Vagina (tissue), 2 donors: ENCODE data around the gene FIBCD1. TPM values are rescaled to one million over a fixed set of nuclear protein-coding genes. Genes with fewer than 3 reads are reported as not detected.

ENCODE experiments used
- DNase-seq, 2 donors: peaks; one replicate each; pipeline ENCODE4 v3.0.0-alpha.2; 2017; ENCODE audit errors: extremely low spot score in 2 of 2
- H3K27ac ChIP-seq: fragments of 200-600 bp; sonication (generic); one replicate; pipeline ENCODE4 v1.5.1; 2019
- H3K27me3 ChIP-seq: fragments of 200-600 bp; sonication (generic); one replicate; pipeline ENCODE4 v1.5.1; 2019
- H3K36me3 ChIP-seq, 2 donors: fragments of 200-600 bp; sonication (generic); one replicate each; pipeline ENCODE4 v1.5.1; 2017 to 2019
- H3K4me1 ChIP-seq: fragments of 200-600 bp; sonication (generic); one replicate; pipeline ENCODE4 v1.5.1; 2019
- H3K4me3 ChIP-seq, 2 donors: fragments of 200-600 bp; sonication (generic); 1 replicate in 1 of 2; 2 replicates in 1 of 2; pipeline ENCODE4 v1.5.1; 2016 to 2019
- H3K9me3 ChIP-seq: fragments of 200-600 bp; sonication (generic); one replicate; pipeline ENCODE4 v1.5.1; 2019
- CTCF ChIP-seq, 3 experiments: fragments of 450-650 bp in 2 of 3; fragments of 200-600 bp in 1 of 3; sonication (generic) in 1 of 3; IDR thresholded peaks; one replicate each; pipeline ENCODE4 v1.5.1; 2017 to 2019; ENCODE audit warnings: antibody characterized with exemption in 3 of 3, mild to moderate bottlenecking in 2 of 3, moderate library complexity in 2 of 3
- POLR2A ChIP-seq, 2 donors: fragments of 450-650 bp; IDR thresholded peaks; one replicate each; pipeline ENCODE4 v1.6.1; 2017; ENCODE audit warnings: antibody characterized with exemption in 2 of 2, mild to moderate bottlenecking in 2 of 2, moderate library complexity in 2 of 2
- POLR2AphosphoS5 ChIP-seq, 2 donors: sonication (generic); formaldehyde crosslinking; IDR thresholded peaks; one replicate each; pipeline ENCODE4 v1.9.0; 2017; ENCODE audit warnings: antibody characterized with exemption in 2 of 2, mild to moderate bottlenecking in 2 of 2, low read depth in 1 of 2; ENCODE audit not compliant: insufficient read depth in 1 of 2
- intact Hi-C: fragments of 100-400 bp; cut with DNase I; formaldehyde crosslinking; loops from one replicate; pipeline ENCODE4 v1.15.1; 2023
- total RNA-seq: library from RNA; depleted of rRNA; stranded (reverse); fragments of >200 nt; gene quantifications from one replicate; pipeline ENCODE4 v1.2.3, GENCODE V29; 2016

Gene FIBCD1
- total RNA-seq, 1 donor from 2014 or later, result not detected

DNA sequence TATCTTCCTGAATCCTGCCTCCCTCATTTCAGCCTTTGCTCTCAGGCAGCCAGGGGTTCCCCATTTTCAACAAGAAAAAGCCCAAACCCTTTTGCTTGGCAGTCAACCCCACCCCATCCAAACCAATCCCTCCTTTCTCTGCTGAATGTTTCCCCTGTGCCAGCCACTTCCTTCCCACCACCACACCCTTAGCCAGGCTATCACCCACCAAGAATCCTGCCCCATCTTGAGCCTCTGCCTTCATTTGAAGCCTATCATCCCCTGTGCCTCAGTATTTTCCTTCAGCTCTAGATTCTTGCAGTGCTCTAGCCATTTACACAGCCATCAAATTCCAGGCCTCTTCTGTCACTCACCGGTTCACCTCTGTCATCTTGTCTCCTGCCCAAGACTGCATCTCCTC lies 15.3 kb upstream of the FIBCD1 start:
- H3K27ac ChIP-seq, result no peak overlapping the region
- intact Hi-C loops, result no loop called here
- peaks cover 3% of the 10 kb centered on the region for H3K9me3 ChIP-seq
- no peak for DNase-seq
- TF ChIP-seq POLR2AphosphoS5 (IDR thresholded peaks at IDR 0.05; ENCODE audit: insufficient read depth in 1 of 2, low read depth in 1 of 2), result no peak
- no peak for TF ChIP-seq POLR2A (IDR thresholded peaks at IDR 0.05)
- TF ChIP-seq CTCF (IDR thresholded peaks at IDR 0.05), result no peak
- no peaks in the 10 kb centered on the region for H3K4me1 ChIP-seq
- H3K4me3 ChIP-seq, result no peak overlapping the region
- H3K27me3 ChIP-seq, result no peaks in the 10 kb centered on the region
- no peaks in the 10 kb centered on the region for H3K36me3 ChIP-seq

GRCh38 chr9:130952065-130952762 lies 13.2 kb upstream of the FIBCD1 start:
- Histone ChIP-seq H3K9me3 (peaks cover 3% of the 10 kb centered on the region), H3K27ac (no peak overlapping the region), H3K4me3 (no peak overlapping the region), H3K4me1 (no peaks in the 10 kb centered on the region), H3K36me3 (no peaks in the 10 kb centered on the region), H3K27me3 (no peaks in the 10 kb centered on the region)
- DNase-seq, result no peak
- TF ChIP-seq POLR2A (IDR thresholded peaks at IDR 0.05) (no peak), POLR2AphosphoS5 (IDR thresholded peaks at IDR 0.05; ENCODE audit: insufficient read depth in 1 of 2, low read depth in 1 of 2) (no peak), CTCF (IDR thresholded peaks at IDR 0.05) (no peak)
- intact Hi-C loops, result no loop called here

GRCh38 chr9:130950039-130950311 lies 10.9 kb upstream of the FIBCD1 start:
- no peak for TF ChIP-seq CTCF (IDR thresholded peaks at IDR 0.05)
- TF ChIP-seq POLR2AphosphoS5 (IDR thresholded peaks at IDR 0.05; ENCODE audit: insufficient read depth in 1 of 2, low read depth in 1 of 2), result no peak
- TF ChIP-seq POLR2A (IDR thresholded peaks at IDR 0.05), result no peak
- Histone ChIP-seq H3K27me3 (no peaks in the 10 kb centered on the region), H3K36me3 (no peaks in the 10 kb centered on the region), H3K4me1 (no peaks in the 10 kb centered on the region), H3K27ac (no peak overlapping the region), H3K9me3 (peaks cover 3% of the 10 kb centered on the region), H3K4me3 (no peak overlapping the region)
- DNase-seq, result no peak
- intact Hi-C loops, result no loop called here

DNA sequence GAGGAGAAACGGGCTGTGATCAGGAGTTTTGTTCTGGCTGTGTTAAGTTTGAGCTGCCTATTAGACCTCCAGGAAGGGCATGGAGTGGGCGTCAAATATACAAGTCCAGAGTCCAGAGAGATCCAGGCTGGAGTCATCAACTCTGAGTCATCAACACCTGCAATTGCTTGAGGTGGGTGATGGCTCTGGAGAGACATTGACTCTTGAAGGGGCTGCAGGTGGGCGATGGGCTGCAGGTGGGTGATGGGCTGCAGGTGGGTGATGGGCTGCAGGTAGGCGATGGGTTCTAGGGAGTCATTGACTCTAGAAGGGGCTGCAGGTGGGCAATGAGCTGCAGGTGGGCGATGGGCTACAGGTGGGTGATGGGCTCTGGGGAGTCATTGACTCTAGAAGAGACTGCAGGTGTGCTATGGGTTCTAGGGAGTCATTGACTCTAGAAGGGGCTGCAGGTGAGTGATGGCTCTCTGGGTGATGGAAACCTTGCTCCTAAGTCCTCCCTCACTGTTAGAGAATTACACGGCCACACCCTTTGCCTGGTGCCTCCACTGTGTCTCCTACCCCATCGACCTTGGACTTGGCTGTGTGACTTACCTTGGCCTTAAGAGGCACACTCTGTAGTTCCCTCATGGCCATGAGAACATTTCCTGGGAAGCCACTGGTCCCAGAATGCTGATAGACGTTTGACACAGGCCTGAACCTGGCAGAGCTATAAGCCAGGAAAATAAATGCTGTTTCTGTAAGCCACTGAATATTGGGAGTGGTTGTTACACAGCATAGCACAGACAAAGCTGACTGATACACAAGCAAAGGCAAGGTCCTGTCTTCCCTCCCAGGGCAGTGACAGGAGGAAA lies 10.4 kb upstream of the FIBCD1 start:
- intact Hi-C loops, result loop anchor here (10.0 kb wide), 1 partner anchor 85 kb away; no protein-coding TSS in a partner anchor
- Histone ChIP-seq H3K4me3 (no peak overlapping the region), H3K9me3 (peaks cover 3% of the 10 kb centered on the region), H3K27ac (no peak overlapping the region), H3K4me1 (no peaks in the 10 kb centered on the region), H3K27me3 (no peaks in the 10 kb centered on the region), H3K36me3 (no peaks in the 10 kb centered on the region)
- no peak for DNase-seq
- TF ChIP-seq POLR2AphosphoS5 (IDR thresholded peaks at IDR 0.05; ENCODE audit: insufficient read depth in 1 of 2, low read depth in 1 of 2), result no peak
- no peak for TF ChIP-seq CTCF (IDR thresholded peaks at IDR 0.05)
- no peak for TF ChIP-seq POLR2A (IDR thresholded peaks at IDR 0.05)

GRCh38 chr9:130948266-130948665 lies 9.2 kb upstream of the FIBCD1 start:
- intact Hi-C loops, result loop anchor here (10.0 kb wide), 1 partner anchor 83 kb away; no protein-coding TSS in a partner anchor
- Histone ChIP-seq H3K36me3 (no peaks in the 10 kb centered on the region), H3K4me3 (no peak overlapping the region), H3K27ac (no peak overlapping the region), H3K9me3 (peaks cover 3% of the 10 kb centered on the region), H3K27me3 (no peaks in the 10 kb centered on the region), H3K4me1 (no peaks in the 10 kb centered on the region)
- DNase-seq, result no peak
- TF ChIP-seq CTCF (IDR thresholded peaks at IDR 0.05) (no peak), POLR2AphosphoS5 (IDR thresholded peaks at IDR 0.05; ENCODE audit: insufficient read depth in 1 of 2, low read depth in 1 of 2) (no peak)
